ENCODE measurements around the gene RCN2.

Gene RCN2

DNA sequence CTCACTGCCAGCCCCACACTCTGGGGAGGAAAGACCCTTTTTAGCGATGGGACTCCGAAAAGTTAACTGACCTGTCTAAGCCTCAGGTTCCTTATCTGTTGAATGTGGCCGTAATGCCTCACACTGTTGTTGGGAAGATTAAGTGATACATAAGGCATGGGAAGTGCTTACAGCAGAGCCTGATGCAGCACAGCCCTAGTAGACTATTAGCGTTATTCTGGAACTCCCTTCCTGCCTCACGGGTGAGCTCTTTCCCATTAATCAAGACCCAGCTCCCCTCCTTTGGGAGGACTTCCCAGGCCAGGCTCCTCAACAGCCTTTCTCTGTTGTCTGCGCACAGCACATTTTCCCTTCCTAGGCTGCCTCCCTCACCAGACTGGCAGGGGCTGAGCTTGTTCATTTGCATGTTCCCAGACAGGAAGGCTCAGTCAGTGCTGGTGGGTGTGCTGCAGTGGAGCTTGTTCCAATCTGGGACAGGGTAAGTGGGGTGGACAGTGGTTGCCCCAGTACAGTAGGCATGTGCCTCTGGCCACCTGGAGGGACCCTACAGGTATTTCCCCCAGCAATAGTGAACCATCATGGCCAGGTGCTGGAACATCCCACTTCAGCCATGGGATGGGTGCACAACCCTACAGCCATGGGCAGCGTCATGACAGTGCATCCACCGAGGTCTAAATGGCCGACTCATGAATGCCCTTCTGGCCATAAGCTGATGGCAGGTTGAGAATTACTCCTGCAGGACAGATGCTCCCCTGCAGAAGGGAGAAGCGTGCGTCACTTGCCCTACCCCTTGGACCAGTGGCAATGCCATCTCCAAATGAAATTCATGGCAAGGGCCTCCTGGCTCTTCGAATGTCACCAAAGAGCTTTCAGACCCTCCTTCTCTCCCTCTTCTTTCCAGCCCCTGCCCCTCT, 57.6 kb downstream of the RCN2 start:
- Histone ChIP-seq H3K27ac (peak overlapping the region in 1 of 2 donors; percentile 77), H3K4me3 (no peak overlapping the region)
- DNase-seq (ENCODE audit: low spot score) = no peak
- TF ChIP-seq, protein P1, sequence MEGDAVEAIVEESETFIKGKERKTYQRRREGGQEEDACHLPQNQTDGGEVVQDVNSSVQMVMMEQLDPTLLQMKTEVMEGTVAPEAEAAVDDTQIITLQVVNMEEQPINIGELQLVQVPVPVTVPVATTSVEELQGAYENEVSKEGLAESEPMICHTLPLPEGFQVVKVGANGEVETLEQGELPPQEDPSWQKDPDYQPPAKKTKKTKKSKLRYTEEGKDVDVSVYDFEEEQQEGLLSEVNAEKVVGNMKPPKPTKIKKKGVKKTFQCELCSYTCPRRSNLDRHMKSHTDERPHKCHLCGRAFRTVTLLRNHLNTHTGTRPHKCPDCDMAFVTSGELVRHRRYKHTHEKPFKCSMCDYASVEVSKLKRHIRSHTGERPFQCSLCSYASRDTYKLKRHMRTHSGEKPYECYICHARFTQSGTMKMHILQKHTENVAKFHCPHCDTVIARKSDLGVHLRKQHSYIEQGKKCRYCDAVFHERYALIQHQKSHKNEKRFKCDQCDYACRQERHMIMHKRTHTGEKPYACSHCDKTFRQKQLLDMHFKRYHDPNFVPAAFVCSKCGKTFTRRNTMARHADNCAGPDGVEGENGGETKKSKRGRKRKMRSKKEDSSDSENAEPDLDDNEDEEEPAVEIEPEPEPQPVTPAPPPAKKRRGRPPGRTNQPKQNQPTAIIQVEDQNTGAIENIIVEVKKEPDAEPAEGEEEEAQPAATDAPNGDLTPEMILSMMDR (IDR thresholded peaks at IDR 0.05) = no peak

DNA sequence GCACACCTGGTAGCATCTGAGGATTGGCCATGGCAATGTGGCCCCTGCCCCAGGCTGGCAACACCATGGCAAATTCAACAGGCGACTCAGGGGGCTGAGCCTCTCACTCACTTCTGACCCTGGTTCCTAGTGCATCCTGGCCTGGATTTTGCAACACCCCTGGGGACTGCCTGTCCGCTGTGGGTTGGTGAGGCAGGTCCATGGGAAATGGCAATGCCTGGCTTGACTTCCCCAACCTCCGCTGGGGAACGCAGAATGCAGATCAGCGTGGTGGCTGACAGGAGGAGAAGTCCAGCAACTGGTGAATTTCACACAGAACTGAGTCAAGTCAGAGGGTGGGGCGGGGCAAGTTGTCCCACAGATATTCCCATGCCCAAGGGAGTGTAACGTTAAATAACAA, 59.5 kb downstream of the RCN2 start:
- DNase-seq (ENCODE audit: low spot score) = no peak
- Histone ChIP-seq H3K27ac (peak overlapping the region in 1 of 2 donors; percentile 19), H3K4me3 (no peak overlapping the region)
- TF ChIP-seq, protein P1 (IDR thresholded peaks at IDR 0.05) = no peak

DNA sequence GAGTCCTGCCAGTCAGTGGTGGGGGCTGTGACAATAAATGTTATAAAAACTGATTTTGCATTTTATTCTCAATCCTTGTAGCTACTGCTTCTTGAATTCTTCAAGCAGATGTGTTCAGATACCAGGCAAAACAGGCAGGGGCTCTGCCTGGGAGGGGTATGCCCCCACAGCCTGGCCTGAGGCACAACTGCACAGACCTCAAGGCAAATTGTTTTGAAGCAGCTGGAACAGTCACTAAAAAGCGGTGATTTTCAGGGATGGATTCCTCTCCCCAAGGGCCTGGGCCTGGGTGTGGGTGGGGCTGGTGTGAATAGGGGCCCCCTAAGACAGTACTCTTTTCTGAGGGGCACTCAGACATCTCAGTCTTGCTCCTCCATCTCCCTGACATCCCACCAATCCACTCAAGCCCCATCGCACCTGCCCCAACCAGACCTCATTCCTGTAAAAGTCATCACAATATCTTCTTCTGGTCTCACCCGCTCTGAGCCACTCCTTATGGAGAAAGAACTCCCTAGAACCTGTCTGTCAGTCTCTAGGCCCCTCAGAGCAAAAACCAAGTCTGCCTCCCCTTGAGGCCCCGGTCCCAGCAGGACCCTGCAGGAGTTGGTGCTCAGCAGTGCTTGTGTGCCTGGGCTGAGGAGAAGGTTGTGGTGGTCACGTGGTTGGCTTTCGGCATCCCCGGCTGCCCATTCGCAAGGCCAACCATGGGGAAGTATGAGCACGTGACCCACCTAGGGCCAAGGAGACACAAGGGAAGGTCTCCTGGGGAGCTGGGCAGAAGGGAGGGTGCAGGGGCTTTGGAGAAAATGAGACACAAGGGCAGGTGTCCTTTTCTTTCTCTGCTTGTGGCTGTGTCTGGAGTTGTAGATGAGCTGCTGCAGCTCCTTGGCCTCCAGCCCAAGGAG, 60.4 kb downstream of the RCN2 start:
- TF ChIP-seq, protein P1 (IDR thresholded peaks at IDR 0.05) = no peak
- Histone ChIP-seq H3K4me3 (no peak overlapping the region), H3K27ac (no peak overlapping the region)
- DNase-seq (ENCODE audit: low spot score) = no peak

DNA sequence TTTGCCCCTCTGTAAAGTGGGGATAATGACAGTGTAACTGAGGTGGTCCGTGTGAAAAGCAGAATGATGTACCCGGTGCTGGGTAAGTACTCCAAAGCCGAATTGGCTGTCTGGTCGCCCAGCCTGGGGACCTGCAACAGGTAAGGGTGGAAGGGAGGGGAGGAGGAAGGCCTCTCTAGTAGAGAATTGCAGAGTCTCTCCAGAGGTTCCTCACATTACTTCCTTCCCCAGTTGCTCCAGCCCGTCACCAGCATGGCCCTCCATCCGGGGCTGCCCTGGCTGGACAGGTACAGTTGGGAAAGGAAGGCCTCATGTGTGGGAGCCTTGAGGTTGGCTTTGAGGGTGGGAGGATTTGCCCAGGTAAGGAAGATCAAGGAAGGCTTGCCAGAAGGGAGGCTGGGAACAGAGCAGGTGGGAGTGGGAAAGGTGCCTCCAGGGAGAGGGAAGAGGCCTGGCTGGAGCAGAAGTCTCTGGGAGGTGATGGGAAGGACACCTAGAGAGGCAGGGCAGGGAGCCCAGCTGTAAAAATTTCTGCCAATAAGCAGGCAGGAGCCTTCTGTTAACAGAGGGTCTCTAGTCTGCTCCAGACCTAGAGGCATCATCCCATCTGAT, 61.7 kb downstream of the RCN2 start:
- TF ChIP-seq, protein P1 (IDR thresholded peaks at IDR 0.05) = no peak
- no peak overlapping the region for H3K4me3 ChIP-seq
- no peak overlapping the region for H3K27ac ChIP-seq
- no peak for DNase-seq (ENCODE audit: low spot score)

DNA sequence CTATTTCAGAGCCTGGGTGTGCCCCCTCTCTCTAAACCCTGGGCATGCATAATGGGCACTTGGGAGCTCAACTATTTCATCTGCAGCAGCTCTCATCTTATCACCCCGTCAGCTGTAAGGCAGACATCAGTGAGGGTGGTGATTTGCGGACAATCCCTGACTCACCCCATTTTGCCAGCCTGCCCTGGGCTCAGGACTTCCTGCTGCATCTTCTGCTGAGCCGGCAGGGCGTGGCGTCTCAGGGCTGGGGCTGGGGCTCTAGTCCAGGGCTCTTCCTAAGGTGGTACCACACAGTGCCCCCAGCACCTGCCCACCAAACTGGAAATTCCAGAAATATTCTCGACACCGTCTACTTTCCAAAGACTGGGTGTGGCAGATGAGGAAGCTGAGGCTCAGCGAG, 62.5 kb downstream of the RCN2 start:
- TF ChIP-seq, protein P1 (IDR thresholded peaks at IDR 0.05) = no peak
- DNase-seq (ENCODE audit: low spot score) = no peak
- Histone ChIP-seq H3K27ac (peak overlapping the region in 1 of 2 donors; percentile 82), H3K4me3 (no peak overlapping the region)

DNA sequence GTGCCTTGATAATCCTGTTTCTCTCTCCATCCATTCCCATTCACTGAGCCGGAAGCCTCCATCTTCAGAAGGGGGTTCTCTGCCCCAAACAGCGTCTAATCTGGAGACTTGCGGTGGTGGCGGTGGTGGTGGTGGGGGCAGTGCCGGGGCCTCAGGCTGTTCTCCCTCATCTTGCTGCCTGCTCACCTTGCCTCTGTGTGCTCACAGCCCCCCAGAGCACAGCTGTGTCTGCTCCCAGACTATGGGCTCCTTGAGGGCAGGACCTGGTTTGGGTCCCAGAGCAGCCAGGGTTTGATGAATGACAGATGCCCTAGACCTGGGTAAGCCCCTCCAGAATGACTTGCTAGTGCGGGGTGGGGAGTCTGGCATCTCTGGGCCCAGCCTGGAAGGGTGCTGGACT, 62.9 kb downstream of the RCN2 start:
- peak overlapping the region; percentile 65 for H3K4me3 ChIP-seq
- peak overlapping the region; percentile 28 to 82 for H3K27ac ChIP-seq
- DNase-seq (ENCODE audit: low spot score) = no peak
- TF ChIP-seq, protein P1 (IDR thresholded peaks at IDR 0.05) = no peak
